H1 (cell line): ENCODE data around the gene ADAMTS9. TPM values are rescaled to one million over a fixed set of nuclear protein-coding genes. Genes with fewer than 3 reads are reported as not detected.

Experiments used
- CTCF ChIA-PET: fragments of 300-600 bp; sonication (Branson Sonifier 250); formaldehyde crosslinking; loops from one replicate; lab custom pipeline; 2021; ENCODE audit not compliant: partially characterized antibody; lab: Charles Lee
- POLR2A ChIA-PET: fragments of 300-600 bp; sonication (Branson Sonifier 250); formaldehyde crosslinking; loops from one replicate; lab custom pipeline; 2021; ENCODE audit warnings: inconsistent platforms; ENCODE audit not compliant: partially characterized antibody; lab: Charles Lee
- DNase-seq, 2 experiments: peaks; one replicate each; pipeline versions ENCODE4 v3.0.0 to v3.0.0-alpha.2; 2010 to 2022; ENCODE audit warnings: low spot score in 2 of 2, low read depth in 1 of 2, mixed read lengths in 1 of 2
- FAIRE-seq: peaks from 2 replicates; lab custom pipeline; 2011; peaks lifted over from hg19 to GRCh38; lab: Jason Lieb, UNC
- H2AFZ ChIP-seq: 2 replicates; pipeline ENCODE4 v1.8.1; 2012; ENCODE audit warnings: low read length, inconsistent platforms
- H2AK5ac ChIP-seq: 2 replicates; pipeline ENCODE4 v1.6.1; 2013; ENCODE audit warnings: low read depth, low read length
- H2BK120ac ChIP-seq: replicated peaks from 2 replicates; pipeline ENCODE3; 2013; ENCODE audit warnings: low read depth, low read length, inconsistent platforms
- H2BK12ac ChIP-seq: 2 replicates; pipeline ENCODE4 v1.6.1; 2013; ENCODE audit warnings: low read depth, low read length
- H2BK15ac ChIP-seq: 2 replicates; pipeline ENCODE4 v1.6.1; 2013; ENCODE audit warnings: low read length
- H2BK20ac ChIP-seq: 2 replicates; pipeline ENCODE4 v1.6.1; 2013; ENCODE audit warnings: low read length
- H2BK5ac ChIP-seq: 2 replicates; pipeline ENCODE4 v1.6.1; 2013; ENCODE audit warnings: low read depth, low read length
- H3K14ac ChIP-seq: 2 replicates; pipeline ENCODE4 v1.6.1; 2013; ENCODE audit warnings: inconsistent platforms; ENCODE audit not compliant: insufficient read length
- H3K18ac ChIP-seq: 2 replicates; pipeline ENCODE4 v1.6.1; 2013; ENCODE audit warnings: low read length; ENCODE audit errors: extremely low read depth
- H3K23ac ChIP-seq: 2 replicates; pipeline ENCODE4 v1.6.1; 2013; ENCODE audit warnings: inconsistent platforms; ENCODE audit not compliant: insufficient read length
- H3K23me2 ChIP-seq: 2 replicates; pipeline ENCODE4 v1.6.1; 2013; ENCODE audit warnings: low read depth, low read length
- H3K27ac ChIP-seq: 2 replicates; pipeline ENCODE4 v1.6.1; 2011; ENCODE audit warnings: low read depth, low read length, inconsistent platforms
- H3K27me3 ChIP-seq, 4 experiments: replicated peaks in 1 of 4; 1 replicate in 1 of 4; 2 replicates in 3 of 4; pipeline versions ENCODE4 v1.6.1 to v1.8.1; 2011 to 2013; ENCODE audit warnings: low read length in 3 of 4, mild to moderate bottlenecking in 3 of 4, inconsistent platforms in 2 of 4, mixed read lengths in 2 of 4, moderate library complexity in 1 of 4; ENCODE audit not compliant: control insufficient read depth in 3 of 4, insufficient read depth in 3 of 4; ENCODE audit errors: extremely low read depth in 1 of 4
- H3K36me3 ChIP-seq, 4 experiments: 2 replicates each; pipeline versions ENCODE4 v1.6.1 to v1.8.1; 2011 to 2013; ENCODE audit warnings: mild to moderate bottlenecking in 4 of 4, low read length in 3 of 4, moderate library complexity in 2 of 4, control low read depth in 1 of 4, inconsistent platforms in 1 of 4; ENCODE audit not compliant: insufficient read depth in 4 of 4, control insufficient read depth in 2 of 4
- H3K4ac ChIP-seq: replicated peaks from 2 replicates; pipeline ENCODE3; 2013; ENCODE audit warnings: low read length, low read depth, mixed read lengths, inconsistent platforms; ENCODE audit not compliant: insufficient read length
- H3K4me1 ChIP-seq, 4 experiments: replicated peaks in 1 of 4; 1 replicate in 1 of 4; 2 replicates in 3 of 4; pipeline versions ENCODE4 v1.6.1 to v1.8.1; 2011 to 2013; ENCODE audit warnings: low read length in 3 of 4, inconsistent platforms in 2 of 4, mixed read lengths in 1 of 4; ENCODE audit not compliant: insufficient read depth in 4 of 4, control insufficient read depth in 3 of 4
- H3K4me2 ChIP-seq, 2 experiments: 2 replicates each; pipeline versions ENCODE4 v1.6.1 to v1.8.1; 2011 to 2013; ENCODE audit warnings: low read depth in 2 of 2, low read length in 2 of 2, control low read depth in 1 of 2, inconsistent platforms in 1 of 2, mild to moderate bottlenecking in 1 of 2; ENCODE audit not compliant: insufficient read depth in 1 of 2
- H3K4me3 ChIP-seq, 4 experiments: fragments of 200-600, 300-600 bp in 1 of 4; sonication (generic), shearing (Covaris generic), sonication (Bioruptor Twin) in 1 of 4; 2 replicates each; pipeline versions ENCODE4 v1.5.1 to v1.8.1; 2011 to 2016; ENCODE audit warnings: low read length in 4 of 4, low read depth in 3 of 4, control low read depth in 2 of 4, inconsistent platforms in 2 of 4, mild to moderate bottlenecking in 2 of 4, mixed read lengths in 1 of 4, moderate library complexity in 1 of 4; ENCODE audit not compliant: insufficient read depth in 2 of 4; ENCODE audit errors: extremely low read depth in 1 of 4
- H3K56ac ChIP-seq: replicated peaks from 2 replicates; pipeline ENCODE3; 2013; ENCODE audit warnings: low read depth, mild to moderate bottlenecking, mixed read lengths, low read length, inconsistent platforms; ENCODE audit not compliant: insufficient read length
- H3K79me1 ChIP-seq: 2 replicates; pipeline ENCODE4 v1.6.1; 2013; ENCODE audit warnings: low read depth, low read length, control low read depth
- H3K79me2 ChIP-seq, 2 experiments: 2 replicates each; pipeline versions ENCODE4 v1.6.1 to v1.8.1; 2012 to 2013; ENCODE audit warnings: low read length in 2 of 2, mild to moderate bottlenecking in 2 of 2, inconsistent platforms in 1 of 2; ENCODE audit not compliant: insufficient read depth in 2 of 2, control insufficient read depth in 1 of 2
- H3K9ac ChIP-seq, 4 experiments: replicated peaks in 1 of 4; 1 replicate in 1 of 4; 2 replicates in 3 of 4; pipeline versions ENCODE4 v1.6.1 to v1.8.1; 2011 to 2013; ENCODE audit warnings: low read depth in 3 of 4, low read length in 3 of 4, control low read depth in 2 of 4, mild to moderate bottlenecking in 2 of 4, moderate library complexity in 2 of 4, inconsistent platforms in 1 of 4; ENCODE audit errors: extremely low read depth in 1 of 4
- H3K9me3 ChIP-seq, 2 experiments: 2 replicates each; pipeline versions ENCODE4 v1.6.1 to v1.8.1; 2012 to 2013; ENCODE audit warnings: mild to moderate bottlenecking in 2 of 2, moderate library complexity in 2 of 2, control low read depth in 1 of 2, inconsistent platforms in 1 of 2, low read depth in 1 of 2, low read length in 1 of 2, mixed read lengths in 1 of 2; ENCODE audit not compliant: insufficient read depth in 2 of 2
- H4K20me1 ChIP-seq, 2 experiments: replicated peaks in 1 of 2; 2 replicates each; pipeline versions ENCODE3 to v1.8.1; 2011 to 2013; ENCODE audit warnings: inconsistent platforms in 2 of 2, low read length in 2 of 2, mild to moderate bottlenecking in 1 of 2; ENCODE audit not compliant: insufficient read depth in 2 of 2, control insufficient read depth in 1 of 2
- H4K5ac ChIP-seq: 2 replicates; pipeline ENCODE4 v1.6.1; 2013; ENCODE audit warnings: low read length, low read depth, mixed read lengths, inconsistent platforms; ENCODE audit not compliant: insufficient read length
- H4K8ac ChIP-seq: 2 replicates; pipeline ENCODE4 v1.8.0; 2013; ENCODE audit warnings: mild to moderate bottlenecking, moderate library complexity, low read length, inconsistent platforms; ENCODE audit not compliant: insufficient read depth; ENCODE audit errors: extremely low read depth
- H4K91ac ChIP-seq: replicated peaks from 2 replicates; pipeline ENCODE3; 2013; ENCODE audit warnings: low read length, mixed read lengths, inconsistent platforms; ENCODE audit not compliant: insufficient read length
- BACH1 ChIP-seq: IDR thresholded peaks from 2 replicates; pipeline ENCODE4 v1.6.1; 2012; ENCODE audit warnings: low read length, improper control_type of control experiment
- CREB1 ChIP-seq: IDR thresholded peaks from 2 replicates; pipeline ENCODE4 v1.6.1; 2012; ENCODE audit warnings: inconsistent platforms
- whole genome bisulfite sequencing, 2 experiments: shearing (Covaris generic) in 1 of 2; methylation state at CpG; one replicate each; pipeline versions ENCODE4 v1.1.6 to v1.1.7; 2013 to 2015; ENCODE audit warnings: low lambda C conversion rate in 2 of 2, mixed read lengths in 2 of 2, inconsistent platforms in 1 of 2, low coverage in 1 of 2, missing lambda C conversion rate in 1 of 2; ENCODE audit not compliant: insufficient replicate concordance in 2 of 2, insufficient coverage in 1 of 2, insufficient read length in 1 of 2; ENCODE audit errors: extremely low coverage in 1 of 2, missing lambda C conversion rate in 1 of 2; 5-methylcytosine and 5-hydroxymethylcytosine counted together
- polyA plus RNA-seq, 7 experiments: library from polyadenylated mRNA; depleted of rRNA in 3 of 7; stranded (reverse) in 5 of 7; unstranded in 2 of 7; fragments of >200 nt in 5 of 7; fragments of 200-250 nt in 2 of 7; gene quantifications; 1 replicate in 5 of 7; 2 replicates in 1 of 7; 4 replicates in 1 of 7; pipeline versions ENCODE4 v1.2.1 to v1.2.3, GENCODE V29; 2011 to 2013; ENCODE audit warnings: missing spikeins in 2 of 7, mixed read lengths in 2 of 7
- total RNA-seq: library from RNA; stranded (reverse); fragmentation: NEBNext Ultra II Directional; extraction: Animal tissue kit (Norgen Biotek cat#: 25700); gene quantifications from 2 replicates; pipeline ENCODE4 v1.2.1, GENCODE V29; 2021
- TF ChIP-seq, protein P1 (sequence below), 3 experiments: IDR thresholded peaks; 1 replicate in 2 of 3; 2 replicates in 1 of 3; pipeline versions ENCODE4 v1.5.1 to v1.6.1; 2011; ENCODE audit warnings: low read length in 3 of 3, mild to moderate bottlenecking in 3 of 3, inconsistent platforms in 2 of 3, low read depth in 1 of 3, moderate library complexity in 1 of 3; ENCODE audit not compliant: insufficient read depth in 1 of 3; ENCODE audit errors: control extremely low read depth in 1 of 3
- TF ChIP-seq, protein P2 (sequence below): IDR thresholded peaks from 2 replicates; pipeline ENCODE4 v1.6.1; 2011; ENCODE audit warnings: low read length, improper control_type of control experiment

The ADAMTS9 gene
- total and polyA plus RNA-seq, 2 of the 8 experiments (the other 6 are each of a cell fraction or from before 2014, with no cell fraction given): 0.20 to 0.41 TPM

DNA sequence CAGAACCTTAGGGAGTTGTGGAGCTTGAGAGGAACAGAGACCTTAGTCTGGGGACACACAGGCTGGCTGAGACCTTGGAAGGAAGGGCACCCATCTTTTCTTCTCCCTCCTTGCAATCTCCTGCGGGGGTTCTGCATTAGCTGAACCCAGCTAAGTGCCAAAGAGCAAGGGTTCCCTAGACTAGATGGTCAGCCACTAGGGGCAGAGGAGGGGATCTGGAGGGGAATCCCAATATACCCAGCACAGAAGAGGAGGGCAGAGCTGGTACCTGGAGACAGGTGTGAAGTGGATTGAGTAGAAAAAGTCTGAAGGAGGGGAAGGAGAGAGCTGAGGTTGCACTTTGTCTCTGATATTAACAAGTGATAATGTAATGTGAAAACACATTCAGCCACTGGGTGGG lies 212.8 kb downstream of the ADAMTS9 start:
- H3K4ac ChIP-seq: no peak overlapping the region
- TF ChIP-seq, protein P1, sequence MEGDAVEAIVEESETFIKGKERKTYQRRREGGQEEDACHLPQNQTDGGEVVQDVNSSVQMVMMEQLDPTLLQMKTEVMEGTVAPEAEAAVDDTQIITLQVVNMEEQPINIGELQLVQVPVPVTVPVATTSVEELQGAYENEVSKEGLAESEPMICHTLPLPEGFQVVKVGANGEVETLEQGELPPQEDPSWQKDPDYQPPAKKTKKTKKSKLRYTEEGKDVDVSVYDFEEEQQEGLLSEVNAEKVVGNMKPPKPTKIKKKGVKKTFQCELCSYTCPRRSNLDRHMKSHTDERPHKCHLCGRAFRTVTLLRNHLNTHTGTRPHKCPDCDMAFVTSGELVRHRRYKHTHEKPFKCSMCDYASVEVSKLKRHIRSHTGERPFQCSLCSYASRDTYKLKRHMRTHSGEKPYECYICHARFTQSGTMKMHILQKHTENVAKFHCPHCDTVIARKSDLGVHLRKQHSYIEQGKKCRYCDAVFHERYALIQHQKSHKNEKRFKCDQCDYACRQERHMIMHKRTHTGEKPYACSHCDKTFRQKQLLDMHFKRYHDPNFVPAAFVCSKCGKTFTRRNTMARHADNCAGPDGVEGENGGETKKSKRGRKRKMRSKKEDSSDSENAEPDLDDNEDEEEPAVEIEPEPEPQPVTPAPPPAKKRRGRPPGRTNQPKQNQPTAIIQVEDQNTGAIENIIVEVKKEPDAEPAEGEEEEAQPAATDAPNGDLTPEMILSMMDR (IDR thresholded peaks at IDR 0.05; ENCODE audit: control extremely low read depth in 1 of 3, insufficient read depth in 1 of 3, low read depth in 1 of 3, low read length in 3 of 3): peak in 2 of 3 experiments; percentile 15 to 28; a peak in 2 of 4 replicates
- TF ChIP-seq CREB1 (no peak), BACH1 (no peak)
- TF ChIP-seq, protein P2, sequence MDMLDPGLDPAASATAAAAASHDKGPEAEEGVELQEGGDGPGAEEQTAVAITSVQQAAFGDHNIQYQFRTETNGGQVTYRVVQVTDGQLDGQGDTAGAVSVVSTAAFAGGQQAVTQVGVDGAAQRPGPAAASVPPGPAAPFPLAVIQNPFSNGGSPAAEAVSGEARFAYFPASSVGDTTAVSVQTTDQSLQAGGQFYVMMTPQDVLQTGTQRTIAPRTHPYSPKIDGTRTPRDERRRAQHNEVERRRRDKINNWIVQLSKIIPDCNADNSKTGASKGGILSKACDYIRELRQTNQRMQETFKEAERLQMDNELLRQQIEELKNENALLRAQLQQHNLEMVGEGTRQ: no peak
- TF ChIP-seq, all 59 proteins: peak for 1
- 78% methylated on average over 1 of the region's 1 CpG; no CpG with 5 or more reads in 1 of the 2 experiments for WGBS, 2 experiments
- H3K18ac ChIP-seq: no peak overlapping the region
- no peak overlapping the region for H3K23ac ChIP-seq
- H3K4me1 ChIP-seq: no peaks in the 10 kb centered on the region
- no peaks in the 10 kb centered on the region for H4K20me1 ChIP-seq
- no peak for DNase-seq
- no peak overlapping the region for H2BK120ac ChIP-seq
- no peak overlapping the region for H3K56ac ChIP-seq
- no peak overlapping the region for H3K4me2 ChIP-seq
- no peaks in the 10 kb centered on the region for H3K79me2 ChIP-seq
- H3K36me3 ChIP-seq: no peaks in the 10 kb centered on the region
- H2AFZ ChIP-seq: no peak overlapping the region; the same call in 1 of the 2 replicates
- H3K27me3 ChIP-seq: no peaks in the 10 kb centered on the region
- H3K9ac ChIP-seq: no peak overlapping the region
- ChIA-PET POLR2A (no interaction called here), CTCF (interaction anchor here (0.8 to 4.7 kb wide), 9 partner anchors 9 to 450 kb away, joined by 3 to 45 read pairs (median 3); no protein-coding TSS in a partner anchor)
- H3K4me3 ChIP-seq: no peak overlapping the region
- H2BK20ac ChIP-seq: no peak overlapping the region
- no peak overlapping the region for H4K5ac ChIP-seq
- H2BK15ac ChIP-seq: no peak overlapping the region
- no peak overlapping the region for H2BK12ac ChIP-seq
- H3K14ac ChIP-seq: no peak overlapping the region
- H3K23me2 ChIP-seq: no peaks in the 10 kb centered on the region
- no peak for FAIRE-seq
- H2BK5ac ChIP-seq: no peak overlapping the region
- H4K91ac ChIP-seq: no peak overlapping the region
- peaks cover 11 to 12% of the 10 kb centered on the region in 2 experiments; a peak in 2 of 4 replicates for H3K9me3 ChIP-seq
- no peak overlapping the region for H3K27ac ChIP-seq
- no peaks in the 10 kb centered on the region for H3K79me1 ChIP-seq
- H2AK5ac ChIP-seq: no peak overlapping the region
- no peak overlapping the region for H4K8ac ChIP-seq
